RWPE2 (cell line): Measurements from ENCODE around the gene LILRA1.
"Not testable (repeated sequence)": the region's sequence is repeated elsewhere in the genome, so short reads cannot be mapped to it uniquely, and the experiment has no call there.

Experiments used
- ATAC-seq: fragments of 200-7000 bp; cut with Tn5 transposase; 3 replicates; pipeline ENCODE4 v1.9.1; 2021; ENCODE audit warnings: low read depth
- DNase-seq: peaks from one replicate; pipeline ENCODE4 v3.0.0-alpha.2; 2020; ENCODE audit warnings: low spot score
- H3K27ac ChIP-seq: fragments of 450-650 bp; 2 replicates; pipeline ENCODE4 v1.5.1; 2017; ENCODE audit warnings: mild to moderate bottlenecking; ENCODE audit not compliant: poor library complexity, severe bottlenecking
- H3K27me3 ChIP-seq: fragments of 250-450 bp; sonication (Bioruptor Pico); 2 replicates; pipeline ENCODE4 v1.5.1; 2021; ENCODE audit warnings: mild to moderate bottlenecking, moderate library complexity; ENCODE audit not compliant: insufficient read depth, poor library complexity, severe bottlenecking
- H3K36me3 ChIP-seq: fragments of 250-450 bp; sonication (Bioruptor Pico); 2 replicates; pipeline ENCODE4 v1.5.1; 2020; ENCODE audit warnings: low read depth, mild to moderate bottlenecking, moderate library complexity
- H3K4me1 ChIP-seq: fragments of 250-450 bp; sonication (Bioruptor Pico); 2 replicates; pipeline ENCODE4 v1.5.1; 2021; ENCODE audit warnings: mild to moderate bottlenecking, moderate library complexity; ENCODE audit not compliant: insufficient read depth, poor library complexity, severe bottlenecking
- H3K4me3 ChIP-seq: fragments of 250-450 bp; sonication (Bioruptor Pico); 2 replicates; pipeline ENCODE4 v1.5.1; 2021; ENCODE audit warnings: mild to moderate bottlenecking, moderate library complexity; ENCODE audit not compliant: severe bottlenecking
- H3K9me3 ChIP-seq: fragments of 250-450 bp; sonication (Bioruptor Pico); 2 replicates; pipeline ENCODE4 v1.5.1; 2021; ENCODE audit warnings: mild to moderate bottlenecking, moderate library complexity; ENCODE audit not compliant: severe bottlenecking
- TF ChIP-seq, protein P1 (sequence below): fragments of 450-650 bp; IDR thresholded peaks from one replicate; pipeline ENCODE4 v1.5.1; 2017; ENCODE audit warnings: mild to moderate bottlenecking, moderate library complexity; ENCODE audit not compliant: poor library complexity, severe bottlenecking

Gene LILRA1

DNA sequence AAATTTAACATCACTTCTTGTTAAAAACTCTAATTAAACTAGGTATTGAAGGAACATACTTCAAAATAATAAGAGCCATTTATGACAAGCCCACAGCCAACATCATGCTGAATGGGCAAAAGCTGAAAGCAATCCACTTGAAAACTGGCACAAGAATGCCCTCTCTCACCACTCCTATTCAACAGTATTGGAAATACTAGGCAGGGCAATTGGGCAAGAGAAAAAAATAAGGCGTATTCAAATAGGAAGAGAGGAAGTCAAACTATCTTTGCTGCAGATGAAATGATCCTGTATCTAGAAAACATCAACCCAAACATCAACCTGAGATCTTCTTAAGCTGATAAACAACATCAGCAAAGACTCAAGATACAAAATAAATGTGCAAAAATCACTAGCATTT, 21.3 kb downstream of the LILRA1 start:
- Histone ChIP-seq H3K4me1 (no peaks in the 10 kb centered on the region), H3K27me3 (peaks cover 4% of the 10 kb centered on the region), H3K9me3 (peaks cover 3% of the 10 kb centered on the region), H3K4me3 (no peak overlapping the region), H3K36me3 (no peaks in the 10 kb centered on the region), H3K27ac (no peak overlapping the region)
- no peak for DNase-seq
- no peak for ATAC-seq
- TF ChIP-seq, protein P1, sequence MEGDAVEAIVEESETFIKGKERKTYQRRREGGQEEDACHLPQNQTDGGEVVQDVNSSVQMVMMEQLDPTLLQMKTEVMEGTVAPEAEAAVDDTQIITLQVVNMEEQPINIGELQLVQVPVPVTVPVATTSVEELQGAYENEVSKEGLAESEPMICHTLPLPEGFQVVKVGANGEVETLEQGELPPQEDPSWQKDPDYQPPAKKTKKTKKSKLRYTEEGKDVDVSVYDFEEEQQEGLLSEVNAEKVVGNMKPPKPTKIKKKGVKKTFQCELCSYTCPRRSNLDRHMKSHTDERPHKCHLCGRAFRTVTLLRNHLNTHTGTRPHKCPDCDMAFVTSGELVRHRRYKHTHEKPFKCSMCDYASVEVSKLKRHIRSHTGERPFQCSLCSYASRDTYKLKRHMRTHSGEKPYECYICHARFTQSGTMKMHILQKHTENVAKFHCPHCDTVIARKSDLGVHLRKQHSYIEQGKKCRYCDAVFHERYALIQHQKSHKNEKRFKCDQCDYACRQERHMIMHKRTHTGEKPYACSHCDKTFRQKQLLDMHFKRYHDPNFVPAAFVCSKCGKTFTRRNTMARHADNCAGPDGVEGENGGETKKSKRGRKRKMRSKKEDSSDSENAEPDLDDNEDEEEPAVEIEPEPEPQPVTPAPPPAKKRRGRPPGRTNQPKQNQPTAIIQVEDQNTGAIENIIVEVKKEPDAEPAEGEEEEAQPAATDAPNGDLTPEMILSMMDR = no peak

DNA sequence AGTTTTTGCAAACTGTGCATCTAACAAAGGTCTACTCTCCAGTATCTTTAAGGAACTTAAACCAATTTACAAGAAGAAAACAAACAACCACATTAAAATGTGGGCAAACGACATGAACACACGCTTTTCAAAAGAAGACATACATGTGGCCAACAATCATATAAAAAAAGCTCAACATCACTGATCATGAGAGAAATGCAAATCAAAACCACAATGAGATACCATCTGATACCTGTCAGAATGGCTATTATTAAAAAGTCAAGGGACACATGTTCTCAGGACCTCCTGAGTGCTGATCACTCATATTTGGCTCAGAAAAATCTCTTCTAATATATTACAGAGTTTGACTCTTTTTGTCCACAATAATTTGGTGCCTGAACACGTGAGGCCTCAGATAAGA, 22.6 kb downstream of the LILRA1 start:
- TF ChIP-seq, protein P1 = no peak
- H3K36me3 ChIP-seq = no peaks in the 10 kb centered on the region
- H3K27ac ChIP-seq = no peak overlapping the region
- no peak overlapping the region for H3K4me3 ChIP-seq
- peaks cover 3% of the 10 kb centered on the region for H3K9me3 ChIP-seq
- H3K27me3 ChIP-seq = peaks cover 7% of the 10 kb centered on the region
- no peaks in the 10 kb centered on the region for H3K4me1 ChIP-seq
- no peak for ATAC-seq
- DNase-seq = no peak

DNA sequence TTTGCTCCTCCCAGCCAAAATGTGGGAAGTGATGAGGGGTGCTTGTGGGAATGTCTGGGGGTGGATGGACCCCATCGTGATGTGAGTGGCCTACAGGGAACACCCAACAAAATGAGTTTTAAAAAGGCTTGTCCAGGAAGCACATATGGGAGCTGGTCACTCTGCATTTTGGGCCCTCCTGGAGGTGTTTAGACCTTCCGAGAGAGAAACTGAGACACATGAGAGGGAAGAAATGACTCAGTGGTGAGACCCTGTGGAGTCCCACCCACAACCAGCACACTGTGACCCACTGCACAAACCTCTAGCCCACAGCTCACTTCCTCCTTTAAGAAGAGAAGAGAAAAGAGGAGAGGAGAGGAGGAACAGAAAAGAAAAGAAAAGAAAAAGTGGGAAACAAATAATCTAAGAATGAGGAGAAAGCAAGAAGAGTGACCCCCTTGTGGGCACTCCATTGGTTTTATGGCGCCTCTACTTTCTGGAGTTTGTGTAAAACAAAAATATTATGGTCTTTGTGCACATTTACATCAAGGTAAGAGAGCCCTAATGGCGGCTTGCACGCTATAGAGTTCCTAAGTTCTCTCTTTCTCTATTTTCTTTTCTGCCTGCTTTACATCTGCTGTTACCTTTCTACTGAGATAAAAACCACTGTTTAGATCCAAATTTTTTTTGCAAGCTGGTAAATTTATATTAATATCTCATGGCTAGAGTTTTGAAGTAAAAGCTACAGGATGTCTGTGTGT, 23.6 kb downstream of the LILRA1 start:
- Histone ChIP-seq H3K36me3 (no peaks in the 10 kb centered on the region), H3K27ac (no peak overlapping the region), H3K4me1 (no peaks in the 10 kb centered on the region), H3K4me3 (no peak overlapping the region), H3K9me3 (peaks cover 3% of the 10 kb centered on the region), H3K27me3 (peaks cover 7% of the 10 kb centered on the region)
- TF ChIP-seq, protein P1 = no peak
- DNase-seq = no peak
- ATAC-seq = no peak

DNA sequence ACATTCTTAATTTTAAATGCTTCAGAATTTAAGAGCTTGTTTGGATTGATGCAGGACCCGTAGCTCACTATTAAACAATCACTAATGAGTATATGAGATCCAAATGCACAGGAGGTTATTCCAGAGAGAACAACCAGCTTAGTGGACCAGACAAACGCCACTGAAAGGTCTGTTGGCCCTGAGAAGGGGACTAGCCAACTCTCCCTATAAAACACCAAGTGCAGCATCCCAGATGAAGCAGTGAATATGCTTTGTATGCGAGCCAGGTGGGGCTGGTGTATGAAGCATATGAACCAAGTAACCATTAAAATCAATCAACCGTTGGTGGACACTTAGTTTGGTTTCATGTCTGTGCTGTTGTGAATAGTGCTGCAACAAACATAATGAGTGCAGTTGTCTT, 27.0 kb downstream of the LILRA1 start:
- TF ChIP-seq, protein P1 = no peak
- peaks cover 7% of the 10 kb centered on the region for H3K27me3 ChIP-seq
- no peak for ATAC-seq
- H3K4me3 ChIP-seq = no peak overlapping the region
- H3K27ac ChIP-seq = no peak overlapping the region
- DNase-seq = no peak
- H3K9me3 ChIP-seq = peaks cover 3% of the 10 kb centered on the region
- no peaks in the 10 kb centered on the region for H3K4me1 ChIP-seq
- H3K36me3 ChIP-seq = no peaks in the 10 kb centered on the region

DNA sequence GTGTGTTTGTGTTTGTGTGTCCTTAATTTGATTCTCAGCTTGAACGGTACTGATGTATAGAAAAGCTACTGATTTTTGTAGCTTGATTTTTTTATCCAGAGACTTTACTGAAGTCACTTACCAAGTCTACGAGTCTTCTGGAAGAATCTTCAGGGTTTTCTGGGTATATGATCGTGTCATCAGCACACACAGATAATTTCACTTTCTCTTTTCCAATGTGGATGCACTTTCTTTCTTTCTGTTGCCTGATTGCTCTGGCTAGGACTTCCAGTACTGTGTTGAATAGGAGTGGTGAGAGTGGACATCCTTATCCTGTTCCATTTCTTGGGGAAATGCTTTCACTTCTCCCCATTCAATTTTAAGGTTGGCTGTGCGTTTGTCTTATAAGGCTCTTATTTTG, 29.0 kb downstream of the LILRA1 start:
- Histone ChIP-seq H3K4me1 (no peaks in the 10 kb centered on the region), H3K27ac (no peak overlapping the region), H3K4me3 (no peak overlapping the region), H3K36me3 (no peaks in the 10 kb centered on the region), H3K9me3 (peaks cover 3% of the 10 kb centered on the region), H3K27me3 (peaks cover 5% of the 10 kb centered on the region)
- TF ChIP-seq, protein P1 = no peak
- ATAC-seq = no peak
- no peak for DNase-seq

DNA sequence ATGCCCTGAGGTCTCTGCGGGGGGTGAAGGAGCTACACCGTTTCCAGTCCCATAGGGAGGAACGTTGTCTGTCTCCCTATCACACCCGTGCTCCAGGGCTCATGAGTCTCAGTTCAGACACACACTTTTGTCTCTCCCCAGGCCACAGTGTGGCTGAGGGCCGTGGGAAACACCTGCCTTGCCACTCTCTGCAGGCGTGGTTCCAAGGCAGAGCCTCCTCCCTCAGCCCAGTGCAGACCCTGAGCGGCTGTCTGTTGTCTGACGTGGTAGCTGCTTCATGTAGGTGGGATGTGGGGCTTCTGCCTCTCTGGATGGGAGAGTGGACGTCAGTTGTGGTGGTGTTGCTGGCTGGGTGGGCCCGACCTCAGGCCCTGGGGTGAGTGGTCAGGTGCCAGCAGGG, 30.8 kb downstream of the LILRA1 start:
- H3K9me3 ChIP-seq, H3K4me3 ChIP-seq, H3K4me1 ChIP-seq, DNase-seq, H3K27me3 ChIP-seq, H3K36me3 ChIP-seq, ATAC-seq, H3K27ac ChIP-seq: not testable (repeated sequence)

DNA sequence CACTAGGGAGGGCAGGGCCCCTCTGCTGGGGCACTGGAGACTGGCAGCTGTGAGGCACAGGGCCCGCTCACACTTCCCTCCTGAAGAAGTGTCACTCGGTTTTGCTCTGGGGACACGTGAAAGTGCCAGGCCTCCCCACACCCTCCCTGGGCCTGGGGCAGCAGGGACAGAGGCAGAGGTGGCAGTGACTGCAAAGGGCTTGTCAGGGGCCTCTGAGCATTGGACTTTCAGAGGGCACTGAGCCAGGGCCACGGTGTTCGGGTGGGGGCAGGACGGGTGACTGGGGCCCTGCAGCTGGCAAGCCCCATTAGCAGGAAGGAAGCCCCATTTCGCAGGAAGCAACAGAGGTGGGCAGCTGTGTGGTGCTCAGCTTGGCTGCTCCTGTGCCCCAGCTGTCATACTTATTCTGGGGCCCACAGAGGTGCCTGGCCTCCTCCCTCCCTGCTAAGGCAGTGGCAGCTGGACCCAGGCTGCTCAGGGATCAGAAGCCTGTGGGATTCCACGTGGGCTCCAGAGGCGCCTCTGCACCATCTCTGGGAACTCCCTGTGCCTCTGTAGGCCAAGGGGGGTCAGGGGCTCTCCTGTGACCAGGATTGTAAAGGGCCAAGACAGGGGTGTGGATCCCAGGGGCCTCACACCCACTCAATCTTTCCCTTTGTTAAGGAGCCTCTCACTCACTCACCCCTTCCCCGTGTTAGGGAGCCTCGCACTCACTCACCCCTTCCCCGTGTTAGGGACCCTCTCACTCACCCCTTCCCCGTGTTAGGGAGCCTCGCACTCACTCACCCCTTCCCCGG, 31.7 kb downstream of the LILRA1 start:
- H3K4me1 ChIP-seq, ATAC-seq, H3K27ac ChIP-seq, DNase-seq, H3K27me3 ChIP-seq, H3K4me3 ChIP-seq, H3K9me3 ChIP-seq, H3K36me3 ChIP-seq: not testable (repeated sequence)
